B cell (primary cell): ENCODE measurements around the gene HPN. TPM values are rescaled to one million over a fixed set of nuclear protein-coding genes. Genes with fewer than 3 reads are reported as not detected.

Experiments used
- ATAC-seq: fragments of 200-7000 bp; cut with Tn5 transposase; one replicate; pipeline ENCODE4 v1.10.0; 2021; ENCODE audit warnings: low read depth, mild to moderate bottlenecking, moderate number of reproducible peaks, moderate library complexity
- CTCF ChIA-PET: fragments of 350-600 bp; sonication (Branson Sonifier 250); formaldehyde crosslinking; loops from one replicate; lab custom pipeline; 2021; ENCODE audit warnings: antibody characterized with exemption, inconsistent platforms; lab: Charles Lee
- POLR2A ChIA-PET: fragments of 350-600 bp; sonication (Branson Sonifier 250); formaldehyde crosslinking; loops from one replicate; lab custom pipeline; 2021; ENCODE audit warnings: antibody characterized with exemption; lab: Charles Lee
- DNase-seq: peaks from one replicate; pipeline ENCODE4 v3.0.0; 2013
- H2AFZ ChIP-seq: 2 replicates; pipeline ENCODE4 v1.6.1; 2012; ENCODE audit warnings: mild to moderate bottlenecking, low read depth, low read length; ENCODE audit not compliant: insufficient read depth, poor library complexity, severe bottlenecking
- H3K27ac ChIP-seq, 2 donors: 1 replicate in 1 of 2; 2 replicates in 1 of 2; pipeline ENCODE4 v1.5.1; 2012 to 2013; ENCODE audit warnings: low read length in 2 of 2, mild to moderate bottlenecking in 2 of 2, moderate library complexity in 1 of 2
- H3K27me3 ChIP-seq, 4 experiments: fragments of 200-600 bp in 1 of 4; sonication (generic) in 1 of 4; replicated peaks in 1 of 4; 1 replicate in 2 of 4; 2 replicates in 2 of 4; pipeline versions ENCODE4 v1.6.1 to v1.7.0; 2013 to 2016; ENCODE audit warnings: low read length in 3 of 4, mild to moderate bottlenecking in 2 of 4, mixed read lengths in 1 of 4, moderate library complexity in 1 of 4; ENCODE audit not compliant: insufficient read depth in 4 of 4, control insufficient read depth in 3 of 4; ENCODE audit errors: control extremely low read depth in 1 of 4
- H3K36me3 ChIP-seq, 2 experiments: replicated peaks in 1 of 2; 1 replicate in 1 of 2; 2 replicates in 1 of 2; pipeline versions ENCODE4 v1.6.1 to v1.7.1; 2013; ENCODE audit warnings: low read length in 1 of 2; ENCODE audit not compliant: insufficient read depth in 2 of 2, control insufficient read depth in 1 of 2; ENCODE audit errors: control extremely low read depth in 1 of 2, extremely low read depth in 1 of 2
- H3K4me1 ChIP-seq, 2 donors: fragments of 200-600 bp in 1 of 2; sonication (generic) in 1 of 2; 1 replicate in 1 of 2; 2 replicates in 1 of 2; pipeline versions ENCODE4 v1.5.1 to v1.6.1; 2013 to 2017; ENCODE audit warnings: low read length in 2 of 2; ENCODE audit not compliant: control insufficient read depth in 2 of 2, insufficient read depth in 2 of 2
- H3K4me2 ChIP-seq: replicated peaks from 2 replicates; pipeline ENCODE3; 2012; ENCODE audit warnings: mild to moderate bottlenecking, low read depth, low read length; ENCODE audit not compliant: poor library complexity, severe bottlenecking
- H3K4me3 ChIP-seq, 5 experiments: fragments of 200-600 bp in 1 of 5; sonication (generic) in 1 of 5; 1 replicate in 3 of 5; 2 replicates in 2 of 5; pipeline versions ENCODE4 v1.5.1 to v1.7.0; 2011 to 2016; ENCODE audit warnings: low read length in 4 of 5, mild to moderate bottlenecking in 4 of 5, low read depth in 2 of 5, control low read depth in 1 of 5, moderate library complexity in 1 of 5; ENCODE audit not compliant: insufficient read depth in 1 of 5; ENCODE audit errors: control extremely low read depth in 1 of 5, extremely low read depth in 1 of 5
- H3K79me2 ChIP-seq: fragments of 200-600 bp; sonication (generic); one replicate; pipeline ENCODE4 v1.6.0; 2016; ENCODE audit warnings: low read length; ENCODE audit not compliant: control insufficient read depth, insufficient read depth
- H3K9ac ChIP-seq: fragments of 200-600 bp; sonication (generic); 2 replicates; pipeline ENCODE4 v1.6.1; 2017; ENCODE audit warnings: mild to moderate bottlenecking, low read length, moderate library complexity
- H3K9me3 ChIP-seq, 3 donors: one replicate each; pipeline versions ENCODE4 v1.6.1 to v1.7.1; 2013; ENCODE audit warnings: low read length in 2 of 3; ENCODE audit not compliant: control insufficient read depth in 2 of 3, insufficient read depth in 1 of 3; ENCODE audit errors: control extremely low read depth in 1 of 3
- H4K20me1 ChIP-seq: 2 replicates; pipeline ENCODE4 v1.6.0; 2012; ENCODE audit warnings: mild to moderate bottlenecking, low read length; ENCODE audit not compliant: insufficient read depth, control insufficient read depth, poor library complexity, severe bottlenecking
- H3K27ac Mint-ChIP-seq: one replicate; pipeline ENCODE4 v1.8.0; 2021; ENCODE audit warnings: mixed read lengths
- H3K27me3 Mint-ChIP-seq: one replicate; pipeline ENCODE4 v1.8.0; 2021; ENCODE audit warnings: mixed read lengths
- H3K4me1 Mint-ChIP-seq: one replicate; pipeline ENCODE4 v1.8.0; 2021; ENCODE audit warnings: mixed read lengths
- H3K4me3 Mint-ChIP-seq: one replicate; pipeline ENCODE4 v1.8.0; 2021; ENCODE audit warnings: mixed read lengths
- H3K9me3 Mint-ChIP-seq: one replicate; pipeline ENCODE4 v1.8.0; 2022; ENCODE audit warnings: mixed read lengths; ENCODE audit not compliant: insufficient read depth
- EZH2 ChIP-seq: IDR thresholded peaks from 2 replicates; pipeline ENCODE4 v1.6.1; 2012; ENCODE audit warnings: borderline replicate concordance, low read depth, mild to moderate bottlenecking, moderate library complexity, low read length; ENCODE audit not compliant: insufficient read depth, poor library complexity, severe bottlenecking
- WGBS: methylation state at CpG from one replicate; pipeline ENCODE4 v1.1.5; 2013; ENCODE audit warnings: missing lambda C conversion rate; ENCODE audit not compliant: insufficient coverage; 5-methylcytosine and 5-hydroxymethylcytosine counted together
- intact Hi-C: fragments of 100-400 bp; cut with micrococcal nuclease; formaldehyde crosslinking; loops from one replicate; pipeline ENCODE4 v1.10.0; 2022
- polyA plus RNA-seq: library from polyadenylated mRNA; depleted of rRNA; stranded (reverse); fragments of >200 nt; gene quantifications from 2 replicates; pipeline ENCODE4 v1.2.3, GENCODE V29; 2012
- total RNA-seq, 2 donors: library from RNA; stranded (reverse); fragments of 120-200 nt in 1 of 2; gene quantifications; 1 replicate in 1 of 2; 2 replicates in 1 of 2; pipeline versions ENCODE4 v1.2.3 to v1.2.4, GENCODE V29; 2013 to 2022
- TF ChIP-seq, protein P1 (sequence below): fragments of 200-600 bp; IDR thresholded peaks from one replicate; pipeline ENCODE4 v1.8.0; 2022; ENCODE audit warnings: antibody characterized with exemption, mild to moderate bottlenecking

The HPN gene
- total and polyA plus RNA-seq, 2 donors (not counting 1 experiment from before 2014, with no cell fraction given) = 0.30 TPM; not detected in 1

DNA sequence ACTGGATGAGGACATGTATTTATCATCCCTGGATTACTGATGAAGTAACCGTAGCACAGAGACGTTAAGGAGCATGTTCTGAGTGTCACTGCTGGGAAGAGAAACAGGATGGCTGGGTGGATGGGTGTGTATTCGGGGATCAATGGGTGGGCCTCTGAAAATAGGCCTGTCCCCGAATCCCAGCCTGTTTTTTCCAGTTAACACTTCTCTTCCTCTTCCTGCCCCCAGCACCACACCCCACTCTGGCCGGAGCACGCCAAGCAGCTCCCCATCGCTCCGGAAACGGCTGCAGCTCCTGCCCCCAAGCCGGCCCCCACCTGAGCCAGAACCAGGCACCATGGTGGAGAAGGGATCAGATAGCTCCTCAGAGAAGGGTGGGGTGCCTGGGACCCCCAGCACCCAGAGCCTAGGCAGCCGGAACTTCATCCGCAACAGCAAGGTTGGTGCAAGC is 32.6 kb upstream of the HPN start:
- Histone ChIP-seq H3K4me2 (no peak overlapping the region), H4K20me1 (peaks cover 40% of the 10 kb centered on the region), H3K27me3 (no peaks in the 10 kb centered on the region), H2AFZ (no peak overlapping the region), H3K9me3 (no peaks in the 10 kb centered on the region), H3K4me3 (no peak overlapping the region), H3K4me1 (peaks cover 9 to 18% of the 10 kb centered on the region in 2 donors), H3K9ac (no peak overlapping the region), H3K36me3 (peaks cover 0 to 52% of the 10 kb centered on the region in 2 experiments), H3K79me2 (peaks cover 22% of the 10 kb centered on the region), H3K27ac (no peak overlapping the region)
- ChIA-PET POLR2A (no interaction called here), CTCF (interaction anchor here (3.4 kb wide), 1 partner anchor 37 kb away, joined by 16 read pairs; no protein-coding TSS in a partner anchor)
- TF ChIP-seq EZH2 = no peak
- TF ChIP-seq, protein P1, sequence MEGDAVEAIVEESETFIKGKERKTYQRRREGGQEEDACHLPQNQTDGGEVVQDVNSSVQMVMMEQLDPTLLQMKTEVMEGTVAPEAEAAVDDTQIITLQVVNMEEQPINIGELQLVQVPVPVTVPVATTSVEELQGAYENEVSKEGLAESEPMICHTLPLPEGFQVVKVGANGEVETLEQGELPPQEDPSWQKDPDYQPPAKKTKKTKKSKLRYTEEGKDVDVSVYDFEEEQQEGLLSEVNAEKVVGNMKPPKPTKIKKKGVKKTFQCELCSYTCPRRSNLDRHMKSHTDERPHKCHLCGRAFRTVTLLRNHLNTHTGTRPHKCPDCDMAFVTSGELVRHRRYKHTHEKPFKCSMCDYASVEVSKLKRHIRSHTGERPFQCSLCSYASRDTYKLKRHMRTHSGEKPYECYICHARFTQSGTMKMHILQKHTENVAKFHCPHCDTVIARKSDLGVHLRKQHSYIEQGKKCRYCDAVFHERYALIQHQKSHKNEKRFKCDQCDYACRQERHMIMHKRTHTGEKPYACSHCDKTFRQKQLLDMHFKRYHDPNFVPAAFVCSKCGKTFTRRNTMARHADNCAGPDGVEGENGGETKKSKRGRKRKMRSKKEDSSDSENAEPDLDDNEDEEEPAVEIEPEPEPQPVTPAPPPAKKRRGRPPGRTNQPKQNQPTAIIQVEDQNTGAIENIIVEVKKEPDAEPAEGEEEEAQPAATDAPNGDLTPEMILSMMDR = no peak
- 100% methylated on average over 3 of the region's 12 CpGs for WGBS
- ATAC-seq (no peak), DNase-seq (no peak)
- Mint-ChIP-seq H3K9me3 (no peaks in the 10 kb centered on the region), H3K27me3 (no peaks in the 10 kb centered on the region), H3K4me1 (peaks cover 22% of the 10 kb centered on the region), H3K27ac (no peak overlapping the region), H3K4me3 (no peak overlapping the region)
- intact Hi-C loops = no loop called here

DNA sequence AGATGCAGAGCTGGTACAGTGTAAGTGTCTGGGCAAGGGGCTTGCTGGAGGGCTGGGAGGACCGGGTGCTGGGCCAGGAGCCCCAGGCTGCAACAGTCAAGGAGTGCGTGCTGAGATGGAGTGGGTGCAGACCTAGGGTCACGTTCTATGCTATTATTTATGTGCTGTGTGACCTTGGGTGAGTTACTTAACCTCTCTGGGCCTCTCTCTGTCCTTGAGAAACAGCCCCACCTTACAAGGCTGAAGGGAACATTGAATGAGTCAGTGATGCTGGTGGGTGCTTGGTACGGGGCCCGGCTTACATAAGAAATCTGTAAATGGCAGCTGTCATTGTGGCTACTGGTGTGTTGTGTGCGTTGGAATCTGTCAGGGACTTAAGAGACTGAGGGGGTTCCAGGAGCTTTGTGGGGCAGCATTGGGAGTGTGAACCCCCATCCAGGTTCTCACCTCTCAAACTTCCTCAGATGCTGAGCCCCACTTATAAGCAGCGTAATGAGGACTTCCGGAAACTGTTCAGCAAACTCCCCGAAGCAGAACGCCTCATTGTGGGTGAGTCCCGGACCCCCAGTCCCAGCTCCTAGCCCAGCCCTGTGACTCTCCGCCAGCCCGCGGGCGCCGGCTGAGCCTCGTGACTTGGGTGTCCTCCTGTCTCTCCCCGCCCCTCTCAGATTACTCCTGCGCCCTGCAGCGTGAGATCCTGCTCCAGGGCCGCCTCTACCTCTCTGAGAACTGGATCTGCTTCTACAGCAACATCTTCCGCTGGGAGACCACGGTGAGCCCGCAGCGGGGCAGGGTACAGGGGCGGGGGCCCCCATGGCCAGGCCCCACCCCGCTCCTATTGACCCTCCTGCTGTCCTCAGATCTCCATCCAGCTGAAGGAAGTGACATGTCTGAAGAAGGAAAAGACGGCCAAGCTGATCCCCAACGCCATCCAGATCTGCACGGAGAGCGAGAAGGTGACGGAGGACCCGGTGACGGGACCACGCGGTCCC is 31.8 kb upstream of the HPN start:
- no peaks in the 10 kb centered on the region for H3K27me3 ChIP-seq
- H3K4me3 ChIP-seq = no peak overlapping the region
- peaks cover 17 to 24% of the 10 kb centered on the region in 2 donors for H3K4me1 ChIP-seq
- ATAC-seq (no peak), DNase-seq (no peak)
- H3K36me3 ChIP-seq = peaks cover 0 to 48% of the 10 kb centered on the region in 2 experiments
- no peaks in the 10 kb centered on the region for H3K9me3 ChIP-seq
- ChIA-PET POLR2A (no interaction called here), CTCF (interaction anchor here (5.9 kb wide), 1 partner anchor 37 kb away, joined by 71 read pairs; no protein-coding TSS in a partner anchor)
- H3K4me2 ChIP-seq = no peak overlapping the region
- no peak for TF ChIP-seq EZH2
- TF ChIP-seq, protein P1 = no peak
- peaks cover 25% of the 10 kb centered on the region for H3K4me1 Mint-ChIP-seq
- no peaks in the 10 kb centered on the region for H3K9me3 Mint-ChIP-seq
- no peak overlapping the region for H3K27ac ChIP-seq
- H3K9ac ChIP-seq = no peak overlapping the region
- intact Hi-C loops = no loop called here
- no peak overlapping the region for H2AFZ ChIP-seq
- H3K27ac Mint-ChIP-seq = no peak overlapping the region
- WGBS = 95% methylated on average over 30 of the region's 36 CpGs
- no peak overlapping the region for H3K4me3 Mint-ChIP-seq
- H3K79me2 ChIP-seq = peaks cover 14% of the 10 kb centered on the region
- peaks cover 36% of the 10 kb centered on the region for H4K20me1 ChIP-seq
- no peaks in the 10 kb centered on the region for H3K27me3 Mint-ChIP-seq
